ENCODE results near the gene HMGCS2.

DNA sequence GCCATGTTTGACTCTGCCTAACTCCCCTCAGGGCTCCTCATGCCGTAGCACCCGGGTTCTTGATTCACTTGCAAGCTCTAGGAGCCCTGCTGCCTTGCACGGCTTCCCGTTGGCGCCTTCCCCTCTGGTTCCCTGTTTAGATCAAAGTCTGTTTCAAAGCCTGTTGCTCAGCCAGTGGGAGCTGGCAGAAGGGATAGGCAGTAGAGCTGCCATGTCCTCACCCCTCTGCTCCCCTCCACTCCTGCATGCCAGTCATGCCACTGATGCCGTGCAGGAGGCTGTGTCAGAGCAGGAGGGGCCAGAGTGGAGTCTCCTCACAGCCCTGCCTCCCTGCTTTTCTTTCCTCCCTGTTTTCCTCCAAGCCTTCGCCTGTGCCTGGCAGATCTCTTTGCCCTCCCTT, 26.5 kb downstream of the HMGCS2 start:
- no peak for TF ChIP-seq EZH2 (IDR thresholded peaks at IDR 0.05; ENCODE audit: borderline replicate concordance, low read length)
- TF ChIP-seq, protein P1, sequence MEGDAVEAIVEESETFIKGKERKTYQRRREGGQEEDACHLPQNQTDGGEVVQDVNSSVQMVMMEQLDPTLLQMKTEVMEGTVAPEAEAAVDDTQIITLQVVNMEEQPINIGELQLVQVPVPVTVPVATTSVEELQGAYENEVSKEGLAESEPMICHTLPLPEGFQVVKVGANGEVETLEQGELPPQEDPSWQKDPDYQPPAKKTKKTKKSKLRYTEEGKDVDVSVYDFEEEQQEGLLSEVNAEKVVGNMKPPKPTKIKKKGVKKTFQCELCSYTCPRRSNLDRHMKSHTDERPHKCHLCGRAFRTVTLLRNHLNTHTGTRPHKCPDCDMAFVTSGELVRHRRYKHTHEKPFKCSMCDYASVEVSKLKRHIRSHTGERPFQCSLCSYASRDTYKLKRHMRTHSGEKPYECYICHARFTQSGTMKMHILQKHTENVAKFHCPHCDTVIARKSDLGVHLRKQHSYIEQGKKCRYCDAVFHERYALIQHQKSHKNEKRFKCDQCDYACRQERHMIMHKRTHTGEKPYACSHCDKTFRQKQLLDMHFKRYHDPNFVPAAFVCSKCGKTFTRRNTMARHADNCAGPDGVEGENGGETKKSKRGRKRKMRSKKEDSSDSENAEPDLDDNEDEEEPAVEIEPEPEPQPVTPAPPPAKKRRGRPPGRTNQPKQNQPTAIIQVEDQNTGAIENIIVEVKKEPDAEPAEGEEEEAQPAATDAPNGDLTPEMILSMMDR (conservative IDR thresholded peaks at IDR 0.05 in 1 of 2, IDR thresholded peaks at IDR 0.05 in 1 of 2; ENCODE audit: extremely low read depth in 1 of 2, insufficient read depth in 1 of 2, low read depth in 1 of 2, low read length in 2 of 2), result no peak

Data from mammary epithelial cell (primary cell).